CD4-positive, alpha-beta T cell (primary cell): ENCODE data around the gene PFKFB3. TPM values are rescaled to one million over a fixed set of nuclear protein-coding genes. Genes with fewer than 3 reads are reported as not detected.

Experiments used
- ATAC-seq: fragments of 200-7000 bp; cut with Tn5 transposase; one replicate; pipeline ENCODE4 v1.10.0; 2022; ENCODE audit warnings: mild to moderate bottlenecking; ENCODE audit not compliant: poor library complexity
- CTCF ChIA-PET: fragments of 350-600 bp; sonication (Branson Sonifier 250); formaldehyde crosslinking; loops from one replicate; lab custom pipeline; 2021; ENCODE audit warnings: antibody characterized with exemption, inconsistent platforms; lab: Charles Lee
- POLR2A ChIA-PET: fragments of 350-600 bp; sonication (Branson Sonifier 250); formaldehyde crosslinking; loops from one replicate; lab custom pipeline; 2021; ENCODE audit warnings: antibody characterized with exemption, inconsistent platforms; lab: Charles Lee
- DNase-seq, 14 experiments: peaks; one replicate each; pipeline ENCODE4 v3.0.0-alpha.2; 2013 to 2020; ENCODE audit warnings: mixed read lengths in 2 of 14
- H3K27ac ChIP-seq, 2 donors: one replicate each; pipeline versions ENCODE4 v1.5.1 to v1.7.0; 2013; ENCODE audit warnings: low read length in 2 of 2, low read depth in 1 of 2, mild to moderate bottlenecking in 1 of 2
- H3K27me3 ChIP-seq, 2 experiments: 1 replicate in 1 of 2; 2 replicates in 1 of 2; pipeline versions ENCODE4 v1.6.1 to v1.7.0; 2013; ENCODE audit warnings: low read length in 2 of 2, control low read depth in 1 of 2, mild to moderate bottlenecking in 1 of 2, moderate library complexity in 1 of 2; ENCODE audit not compliant: insufficient read depth in 2 of 2, control insufficient read depth in 1 of 2
- H3K36me3 ChIP-seq: one replicate; pipeline ENCODE4 v1.6.1; 2013; ENCODE audit warnings: low read length, control low read depth; ENCODE audit not compliant: insufficient read depth
- H3K4me1 ChIP-seq: one replicate; pipeline ENCODE4 v1.6.1; 2013; ENCODE audit warnings: low read length, control low read depth; ENCODE audit not compliant: insufficient read depth
- H3K4me3 ChIP-seq: one replicate; pipeline ENCODE4 v1.5.1; 2013; ENCODE audit warnings: mild to moderate bottlenecking, low read length, moderate library complexity
- H3K9me3 ChIP-seq, 2 experiments: 1 replicate in 1 of 2; 2 replicates in 1 of 2; pipeline versions ENCODE4 v1.6.1 to v1.7.0; 2013; ENCODE audit warnings: low read length in 2 of 2, mild to moderate bottlenecking in 2 of 2, control low read depth in 1 of 2, moderate library complexity in 1 of 2; ENCODE audit not compliant: control insufficient read depth in 1 of 2, insufficient read depth in 1 of 2
- H3K27ac Mint-ChIP-seq: one replicate; pipeline ENCODE4 v1.8.0; 2020; ENCODE audit warnings: mixed read lengths
- H3K27me3 Mint-ChIP-seq: one replicate; pipeline ENCODE4 v1.8.0; 2021; ENCODE audit warnings: mixed read lengths
- H3K36me3 Mint-ChIP-seq: one replicate; pipeline ENCODE4 v1.8.0; 2021; ENCODE audit warnings: low read depth, mixed read lengths
- H3K4me1 Mint-ChIP-seq: one replicate; pipeline ENCODE4 v1.8.0; 2021; ENCODE audit warnings: low read depth, mixed read lengths
- H3K4me3 Mint-ChIP-seq: one replicate; pipeline ENCODE4 v1.8.0; 2020; ENCODE audit warnings: mild to moderate bottlenecking, mixed read lengths
- H3K9me3 Mint-ChIP-seq: one replicate; pipeline ENCODE4 v1.8.0; 2020; ENCODE audit warnings: mixed read lengths
- CTCF ChIP-seq: fragments of 200-600 bp; IDR thresholded peaks from one replicate; pipeline ENCODE4 v1.8.0; 2022; ENCODE audit warnings: antibody characterized with exemption, mild to moderate bottlenecking
- intact Hi-C, 2 experiments: fragments of 100-400 bp; cut with DNase I in 1 of 2; cut with micrococcal nuclease in 1 of 2; formaldehyde crosslinking; loops; one replicate each; pipeline versions ENCODE4 v1.15.1 to v1.9.0; 2023 to 2025; cut with DNase I, micrococcal nuclease
- total RNA-seq, 174 experiments: library from RNA in 2 of 174; stranded (reverse) in 2 of 174; gene quantifications; one replicate each; pipeline ENCODE4 v1.2.3 and lab custom pipeline; 2021 to 2026

Gene PFKFB3
- total RNA-seq, 2 experiments from 2014 or later, result 142 to 145 TPM

- Mint-ChIP-seq H3K4me3 (no peak overlapping the region), H3K27ac (peak overlapping the region; percentile 53), H3K4me1 (peaks cover 17% of the 10 kb centered on the region), H3K27me3 (no peaks in the 10 kb centered on the region), H3K36me3 (peaks cover 2% of the 10 kb centered on the region), H3K9me3 (no peaks in the 10 kb centered on the region)
- DNase-seq, result no peak
- H3K4me3 ChIP-seq, result no peak overlapping the region
- no peaks in the 10 kb centered on the region for H3K27me3 ChIP-seq
- no peaks in the 10 kb centered on the region for H3K9me3 ChIP-seq
- H3K4me1 ChIP-seq, result peaks cover 15% of the 10 kb centered on the region
- POLR2A ChIA-PET, result no interaction called here
- CTCF ChIA-PET, result interaction anchor here (1.7 kb wide), 1 partner anchor 248 kb away, joined by 3 read pairs; no protein-coding TSS in a partner anchor
- ATAC-seq, result no peak
- H3K36me3 ChIP-seq, result peaks cover 2% of the 10 kb centered on the region
- no peak overlapping the region for H3K27ac ChIP-seq
- intact Hi-C loops, result no loop called here
- TF ChIP-seq CTCF, result no peak
These were observed 44.5 kb upstream of the PFKFB3 start for GRCh38 chr10:6158276-6158675.

GRCh38 chr10:6161921-6162320 is 40.8 kb upstream of the PFKFB3 start:
- Histone ChIP-seq H3K9me3 (no peaks in the 10 kb centered on the region), H3K27me3 (no peaks in the 10 kb centered on the region), H3K4me3 (no peak overlapping the region), H3K27ac (no peak overlapping the region), H3K4me1 (peaks cover 34% of the 10 kb centered on the region), H3K36me3 (peaks cover 7% of the 10 kb centered on the region)
- Mint-ChIP-seq H3K27me3 (no peaks in the 10 kb centered on the region), H3K9me3 (no peaks in the 10 kb centered on the region), H3K4me1 (peaks cover 37% of the 10 kb centered on the region), H3K4me3 (peak overlapping the region; percentile 25), H3K27ac (peak overlapping the region; percentile 94), H3K36me3 (peaks cover 14% of the 10 kb centered on the region)
- no peak for DNase-seq
- ATAC-seq, result no peak
- ChIA-PET CTCF (interaction anchor here (0.7 to 3.2 kb wide), 3 partner anchors 11 to 240 kb away, joined by 3 to 21 read pairs (median 4); partner anchors contain the start of gene PFKFB3), POLR2A (interaction anchor here (1.0 to 3.9 kb wide), 5 partner anchors 9 to 240 kb away, joined by 3 to 86 read pairs (median 35); partner anchors contain the start of gene PFKFB3)
- TF ChIP-seq CTCF, result no peak
- intact Hi-C loops, result loop anchor here (2.0 to 5.0 kb wide), 3 partner anchors 15 to 270 kb away; partner anchors contain the start of gene FBH1 (in 1 of the 2)

GRCh38 chr10:6162589-6163356 is 40.0 kb upstream of the PFKFB3 start:
- peak overlapping the region; percentile 69 for H3K4me3 ChIP-seq
- ATAC-seq (no peak), DNase-seq (no peak)
- TF ChIP-seq CTCF, result no peak
- CTCF ChIA-PET, result interaction anchor here (0.5 to 3.2 kb wide), 5 partner anchors 10 to 239 kb away, joined by 3 to 21 read pairs (median 4); partner anchors contain the start of gene PFKFB3
- POLR2A ChIA-PET, result interaction anchor here (0.9 to 3.9 kb wide), 20 partner anchors 8 to 1248 kb away, joined by 3 to 86 read pairs (median 4); partner anchors contain the start of genes PFKFB3 and SFMBT2
- no peaks in the 10 kb centered on the region for H3K27me3 Mint-ChIP-seq
- H3K4me1 ChIP-seq, result peaks cover 34% of the 10 kb centered on the region
- H3K9me3 ChIP-seq, result no peaks in the 10 kb centered on the region
- H3K27me3 ChIP-seq, result no peaks in the 10 kb centered on the region
- peak overlapping the region; percentile 82 for H3K4me3 Mint-ChIP-seq
- no peaks in the 10 kb centered on the region for H3K9me3 Mint-ChIP-seq
- peak overlapping the region; percentile 94 for H3K27ac Mint-ChIP-seq
- peaks cover 45% of the 10 kb centered on the region for H3K4me1 Mint-ChIP-seq
- peaks cover 22% of the 10 kb centered on the region for H3K36me3 Mint-ChIP-seq
- H3K27ac ChIP-seq, result peak overlapping the region; percentile 74 to 79
- intact Hi-C loops, result loop anchor here (2.0 to 5.0 kb wide), 2 partner anchors 18 to 270 kb away; partner anchors contain the start of gene FBH1 (in 1 of the 2)
- peaks cover 14% of the 10 kb centered on the region for H3K36me3 ChIP-seq
